GM13977 (cell line): ENCODE data around the gene FBXO2.

ENCODE experiments used
- DNase-seq: peaks from one replicate; pipeline ENCODE4 v3.0.0; 2012; ENCODE audit warnings: low spot score
- CTCF ChIP-seq: IDR thresholded peaks from 2 replicates; pipeline ENCODE4 v1.5.1; 2012; ENCODE audit warnings: mild to moderate bottlenecking, control low read depth; ENCODE audit not compliant: insufficient read depth; ENCODE audit errors: extremely low read depth, missing control alignments
- in situ Hi-C: fragments of 300-500 bp; cut with MboI; formaldehyde crosslinking; loops from one replicate; pipeline ENCODE4 v1.12.0; 2022; ENCODE audit warnings: low sequenced_read_pairs, low pct_unique_long_range_greater_than_20kb, mixed read lengths, inconsistent platforms; ENCODE audit not compliant: unreplicated experiment

The FBXO2 gene

GRCh38 chr1:11600836-11601235 is 53.4 kb downstream of the FBXO2 start:
- no peak for DNase-seq
- in situ Hi-C loops, result no loop called here
- TF ChIP-seq CTCF, result no peak

GRCh38 chr1:11599891-11600576 is 54.2 kb downstream of the FBXO2 start:
- TF ChIP-seq CTCF, result no peak
- in situ Hi-C loops, result no loop called here
- no peak for DNase-seq

GRCh38 chr1:11598461-11598860 is 55.8 kb downstream of the FBXO2 start:
- TF ChIP-seq CTCF, result no peak
- in situ Hi-C loops, result no loop called here
- no peak for DNase-seq
